ENCODE data around the gene TDRD1.

TDRD1 gene

DNA sequence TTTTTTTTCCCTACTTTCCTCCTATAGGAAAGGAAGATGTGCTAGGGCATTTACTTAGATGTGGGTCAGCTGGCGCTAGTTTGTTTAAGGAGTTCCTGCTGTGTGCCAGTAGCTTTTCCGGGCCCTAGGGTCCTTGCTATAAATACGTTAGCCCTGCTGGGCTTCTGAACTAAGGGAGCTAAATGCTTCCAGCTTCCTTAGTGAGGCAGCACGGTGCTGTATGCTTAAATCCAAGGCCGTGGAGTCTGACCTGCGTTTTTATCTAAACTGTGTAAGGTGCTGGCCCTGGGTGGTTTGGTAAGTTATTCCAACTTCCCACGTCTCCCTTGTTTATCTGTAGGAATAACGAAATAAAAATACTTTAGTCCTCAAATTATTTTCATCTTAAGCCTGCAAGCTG lies 594 bp downstream of the TDRD1 start:
- DNase-seq, result no peak

DNA sequence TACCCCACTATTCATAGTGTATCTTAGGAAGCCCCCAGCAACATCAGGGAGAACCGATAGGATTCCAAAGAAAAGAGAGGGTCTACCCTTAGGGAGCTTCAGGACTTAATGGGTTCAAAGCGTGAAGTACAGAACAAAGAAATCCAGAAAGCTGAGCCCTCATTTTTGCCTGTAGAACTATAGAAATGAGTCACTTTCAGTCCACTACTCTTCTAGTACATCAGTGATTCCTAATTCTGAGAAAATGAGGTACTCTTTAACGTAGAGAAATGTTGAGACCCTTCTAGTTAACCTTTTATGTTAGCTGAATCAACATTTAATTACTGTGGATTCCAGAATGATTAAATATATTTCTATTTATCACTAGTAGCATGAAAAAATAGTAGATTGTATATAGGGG lies 1.8 kb downstream of the TDRD1 start:
- DNase-seq, result no peak

DNA sequence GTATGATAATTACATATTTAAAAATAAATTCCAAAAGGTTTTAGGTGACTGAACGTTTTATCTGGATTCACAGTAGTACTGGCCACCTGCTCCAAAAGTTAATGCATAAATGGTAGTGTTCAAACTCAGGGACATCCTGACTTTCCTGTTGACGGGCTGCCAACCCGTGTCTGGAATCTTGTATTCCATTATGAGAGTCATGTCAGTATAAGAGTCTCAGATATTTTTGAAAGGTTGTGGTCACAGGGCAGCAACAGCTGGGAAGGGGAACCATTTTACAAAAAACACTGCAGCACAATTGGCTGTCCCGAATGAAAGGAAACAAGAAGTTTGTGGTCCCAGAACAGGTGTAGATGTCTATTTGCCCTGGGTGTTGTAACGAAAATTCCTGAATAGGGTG lies 2.8 kb downstream of the TDRD1 start:
- DNase-seq, result peak; percentile 7

DNA sequence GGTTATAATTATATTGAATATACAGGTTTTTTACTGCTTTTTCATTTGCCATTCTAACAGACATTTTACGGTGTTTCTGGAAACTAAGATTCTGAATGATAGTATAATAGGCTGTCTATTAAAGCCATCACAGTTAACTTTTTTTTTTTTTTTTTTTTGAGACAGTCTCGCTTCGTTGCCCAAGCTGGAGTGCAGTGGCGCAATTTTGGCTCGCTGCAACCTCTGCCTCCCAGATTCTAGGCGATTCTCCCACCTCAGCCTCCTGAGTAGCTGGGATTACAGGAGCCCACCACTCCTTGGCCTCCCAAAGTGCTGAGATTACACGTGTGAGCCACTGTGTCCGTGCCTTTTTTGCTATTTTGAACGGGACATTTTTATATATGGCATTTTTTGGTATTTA lies 4.4 kb downstream of the TDRD1 start:
- no peak for DNase-seq

DNA sequence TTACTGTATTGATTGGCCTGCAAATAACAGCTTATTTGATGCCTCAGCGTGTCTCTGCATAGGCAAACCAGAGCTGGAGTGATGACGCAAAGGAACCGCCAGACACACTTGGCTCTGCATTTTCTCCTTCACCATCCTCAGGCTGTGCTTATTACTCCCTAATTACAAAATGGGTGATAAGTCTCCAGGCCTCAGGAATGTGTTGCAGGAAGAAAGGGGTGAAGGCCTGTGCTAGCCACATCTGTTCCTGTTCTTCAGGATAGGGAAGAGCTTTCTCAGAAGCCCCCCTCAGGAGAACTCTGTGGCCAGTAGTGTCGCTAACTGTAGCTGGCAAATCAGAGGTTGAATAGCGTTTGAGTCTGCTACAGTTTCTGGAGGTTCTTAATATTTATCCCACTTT lies 5.1 kb downstream of the TDRD1 start:
- DNase-seq, result no peak

DNA sequence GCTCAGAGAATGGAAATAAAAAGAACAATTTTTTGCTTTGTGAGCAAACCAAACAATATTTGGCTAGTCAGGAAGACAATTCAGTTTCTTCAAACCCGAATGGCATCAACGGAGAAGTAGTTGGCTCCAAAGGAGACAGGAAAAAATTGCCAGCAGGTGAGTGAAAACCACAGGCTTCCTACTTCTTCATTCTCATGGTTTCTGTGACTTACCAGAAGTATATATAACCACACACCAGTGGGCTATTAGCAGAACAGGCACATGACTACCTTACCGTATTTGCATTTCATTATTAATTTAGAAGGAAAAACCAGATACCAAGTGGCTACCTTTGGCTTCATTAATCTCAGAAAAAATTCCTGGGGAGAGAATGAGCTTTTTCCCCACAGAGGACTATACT lies 8.8 kb downstream of the TDRD1 start:
- no peak for DNase-seq

DNA sequence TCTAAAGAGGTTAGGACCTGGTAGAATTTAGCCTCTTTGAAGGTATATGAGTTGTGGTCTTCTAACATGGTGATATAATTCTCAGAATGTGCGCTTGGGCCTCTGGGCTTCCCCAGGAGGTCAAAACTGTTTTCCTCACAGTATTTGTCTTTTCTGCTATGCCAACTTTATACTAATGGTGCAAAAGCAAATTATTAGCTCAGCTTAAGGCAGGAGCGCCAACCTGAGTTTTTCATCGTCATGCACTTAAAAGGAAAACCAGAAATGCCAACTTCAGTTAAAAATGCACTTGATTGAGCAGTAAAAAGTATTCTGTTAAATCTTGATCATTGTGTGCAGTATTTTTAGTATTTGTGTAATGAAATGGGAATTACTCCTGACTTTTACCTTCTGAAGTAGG lies 9.7 kb downstream of the TDRD1 start:
- no peak for DNase-seq

DNA sequence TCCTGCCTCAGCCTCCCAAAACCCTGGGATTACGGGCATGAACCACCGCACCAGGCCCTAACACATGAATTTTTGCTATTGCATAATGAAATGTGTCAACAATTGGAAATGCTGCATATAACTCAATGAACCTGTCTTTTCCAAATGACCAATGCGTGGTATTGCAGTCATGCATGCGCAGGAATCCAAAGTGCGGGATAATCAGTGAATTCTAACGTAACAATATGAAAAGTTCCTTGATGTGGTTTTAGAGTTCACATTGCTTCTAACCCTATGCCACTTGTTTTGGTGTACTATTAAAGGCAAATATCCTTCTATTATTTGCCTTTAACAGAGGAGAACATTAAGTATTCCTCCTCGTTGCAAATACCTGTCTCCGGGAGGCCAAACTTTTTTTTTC lies 10.5 kb downstream of the TDRD1 start:
- DNase-seq, result no peak

DNA sequence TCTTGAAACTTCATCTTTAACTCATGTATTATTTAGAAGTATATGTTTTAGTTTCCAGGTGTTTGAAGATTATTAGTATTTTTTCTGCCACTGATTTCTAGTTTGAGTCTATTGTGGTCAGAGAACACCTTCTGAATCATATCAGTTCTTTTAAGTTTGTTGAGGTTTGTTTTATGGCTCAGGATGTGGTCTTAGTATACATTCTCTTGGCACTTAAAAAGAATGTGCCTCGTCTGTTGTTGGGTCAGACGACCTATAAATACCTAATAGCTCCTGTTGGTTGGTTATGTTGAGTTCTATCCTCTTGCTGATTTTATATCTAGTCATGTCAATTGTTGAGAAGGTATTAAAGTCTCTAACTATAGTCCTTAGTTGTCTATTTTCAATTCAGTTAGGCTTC lies 15.9 kb downstream of the TDRD1 start:
- DNase-seq, result no peak

DNA sequence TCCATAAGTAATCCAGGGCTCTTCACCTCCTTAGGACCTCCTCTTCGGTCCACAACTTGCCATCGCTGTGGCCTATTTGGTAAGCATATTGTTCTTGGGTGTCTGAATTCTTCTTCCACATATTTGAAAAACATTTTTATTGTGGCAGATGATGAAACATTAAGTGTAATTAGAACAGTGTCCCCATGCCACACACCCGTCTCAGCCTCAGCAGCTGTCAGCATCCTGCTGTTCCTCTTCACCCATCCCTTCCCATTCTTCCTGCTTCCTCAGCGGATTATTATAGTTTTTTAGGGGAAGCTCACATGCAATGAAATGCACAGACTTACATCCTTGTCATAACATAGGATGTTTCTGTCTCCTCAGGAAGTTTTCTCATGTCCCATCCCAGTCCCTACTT lies 20.1 kb downstream of the TDRD1 start:
- no peak for DNase-seq

DNA sequence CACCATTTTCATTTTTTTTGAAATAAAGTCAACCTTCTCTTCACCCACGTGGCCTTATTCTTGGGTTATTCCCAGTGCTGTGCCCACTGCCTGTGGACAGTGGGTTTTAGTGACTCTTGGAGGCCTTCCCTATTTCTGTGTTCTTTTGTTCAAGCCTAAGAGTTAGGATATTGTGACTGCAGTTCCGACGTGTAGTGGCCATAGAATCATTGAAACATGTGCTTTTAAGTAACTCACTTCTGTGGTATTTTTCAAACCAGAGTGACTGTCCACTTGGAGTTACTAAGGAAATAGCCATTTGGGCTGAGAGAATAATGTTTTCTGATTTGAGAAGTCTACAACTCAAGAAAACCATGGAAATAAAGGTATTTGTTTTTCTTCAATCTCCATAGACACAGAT lies 23.7 kb downstream of the TDRD1 start:
- no peak for DNase-seq

DNA sequence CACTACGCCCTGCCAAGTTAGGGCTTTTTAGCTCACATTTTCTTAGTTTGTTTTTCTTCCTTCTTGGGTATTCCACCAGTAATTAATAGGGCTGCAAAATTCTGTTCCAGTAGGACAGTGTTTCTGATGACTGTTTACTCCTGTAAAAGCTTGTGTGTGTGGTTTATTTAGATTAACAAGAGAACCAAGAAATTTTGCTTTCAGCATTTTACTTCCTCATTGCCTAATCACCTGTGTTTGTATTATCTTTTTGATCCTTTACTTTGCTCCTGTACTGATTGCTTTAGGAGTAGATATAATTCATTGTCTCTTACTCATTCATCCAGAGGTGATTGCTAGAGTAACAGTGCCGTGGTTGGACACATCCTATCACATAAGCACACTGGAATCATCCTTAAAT lies 27.7 kb downstream of the TDRD1 start:
- DNase-seq, result no peak

DNA sequence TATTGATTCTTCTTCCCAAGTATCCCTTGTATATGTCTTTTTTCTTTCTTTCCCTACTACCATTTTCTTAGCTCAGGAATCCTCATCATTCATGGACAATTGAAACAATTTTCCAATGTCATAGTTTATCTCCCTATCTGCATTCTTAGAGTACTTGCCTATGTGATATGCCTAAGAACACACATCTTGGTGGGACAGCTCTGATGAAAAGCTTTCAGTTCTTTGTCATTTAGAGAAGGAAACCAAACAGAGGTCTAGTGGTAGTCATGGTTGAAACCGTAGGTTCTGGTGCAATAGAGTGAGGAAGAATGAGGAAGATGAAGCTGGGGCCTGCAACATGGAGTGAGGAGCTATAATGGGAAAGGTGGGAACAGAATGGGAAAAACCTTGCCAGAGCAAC lies 28.2 kb downstream of the TDRD1 start:
- DNase-seq, result no peak

DNA sequence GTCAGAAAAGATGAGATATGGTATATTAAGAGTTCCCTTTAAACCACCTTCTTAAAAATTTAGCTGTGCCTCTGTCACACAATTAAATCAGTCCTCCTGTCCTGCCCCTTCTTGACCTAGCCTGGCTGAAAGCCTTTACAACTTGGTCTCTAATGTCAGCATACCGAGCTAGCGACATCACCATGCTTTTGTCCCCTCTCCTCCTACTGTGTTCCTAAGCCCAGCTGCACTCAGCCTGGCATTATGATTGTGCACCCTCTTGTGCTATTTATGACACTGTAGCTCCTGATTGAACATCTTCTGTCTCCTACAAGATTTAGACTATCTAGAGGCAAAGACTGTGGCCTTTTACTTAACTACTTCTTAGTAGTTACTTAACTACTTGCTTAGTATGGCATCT lies 29.2 kb downstream of the TDRD1 start:
- DNase-seq, result peak; percentile 24

DNA sequence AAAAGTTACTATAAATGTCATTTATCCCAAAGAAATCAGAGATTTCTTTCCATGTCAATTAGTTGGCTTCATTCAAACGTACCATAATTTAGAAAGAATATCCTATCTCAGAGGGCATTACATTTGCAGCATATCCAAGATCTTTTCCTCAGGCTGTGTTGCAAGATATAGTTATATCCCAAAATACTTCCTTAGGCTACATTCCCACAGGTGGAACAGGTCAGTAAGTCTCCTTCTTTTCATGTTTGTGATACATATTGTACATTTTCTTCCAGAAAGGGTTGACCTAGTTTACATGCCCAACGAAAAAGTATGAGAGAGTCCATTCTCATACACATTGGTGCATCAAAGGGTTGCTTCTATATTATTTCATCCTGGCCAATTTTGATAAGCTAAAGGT lies 33.0 kb downstream of the TDRD1 start:
- no peak for DNase-seq

DNA sequence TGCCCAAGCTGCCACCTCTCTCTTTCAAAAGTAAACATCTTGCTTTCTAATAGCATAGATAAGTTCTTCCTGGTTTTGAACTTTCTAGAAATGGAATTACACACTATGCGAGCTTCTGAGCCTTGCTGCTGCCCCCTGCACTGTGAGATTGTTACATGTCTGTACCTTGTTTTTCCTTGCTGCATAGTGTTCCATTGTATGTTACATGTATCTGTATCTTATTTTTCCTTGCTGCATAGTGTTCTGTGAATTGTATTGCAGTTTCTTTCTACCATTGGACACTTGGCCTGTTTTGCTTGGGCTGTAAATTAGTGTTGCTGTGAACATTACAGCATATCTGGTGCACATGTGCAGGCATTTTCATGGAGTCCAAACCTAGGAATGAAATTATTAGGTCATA lies 35.9 kb downstream of the TDRD1 start:
- DNase-seq, result no peak

DNA sequence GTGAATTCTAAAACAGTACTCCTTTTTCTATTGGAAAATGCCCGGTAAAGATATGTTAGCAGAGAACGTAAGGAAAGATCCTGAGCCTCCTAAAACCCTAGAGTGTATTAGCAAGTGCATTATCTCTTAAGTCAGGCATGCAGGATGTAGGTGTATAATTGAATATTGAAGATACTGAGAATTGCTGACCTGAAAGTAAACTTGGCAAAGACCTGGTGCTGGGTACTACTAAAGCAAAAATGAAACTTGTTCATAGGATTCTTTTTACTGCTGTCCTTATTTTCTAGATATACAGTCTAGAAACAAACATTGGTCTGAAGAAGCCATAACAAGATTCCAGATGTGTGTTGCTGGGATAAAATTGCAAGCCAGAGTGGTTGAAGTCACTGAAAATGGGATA lies 41.1 kb downstream of the TDRD1 start:
- no peak for DNase-seq

DNA sequence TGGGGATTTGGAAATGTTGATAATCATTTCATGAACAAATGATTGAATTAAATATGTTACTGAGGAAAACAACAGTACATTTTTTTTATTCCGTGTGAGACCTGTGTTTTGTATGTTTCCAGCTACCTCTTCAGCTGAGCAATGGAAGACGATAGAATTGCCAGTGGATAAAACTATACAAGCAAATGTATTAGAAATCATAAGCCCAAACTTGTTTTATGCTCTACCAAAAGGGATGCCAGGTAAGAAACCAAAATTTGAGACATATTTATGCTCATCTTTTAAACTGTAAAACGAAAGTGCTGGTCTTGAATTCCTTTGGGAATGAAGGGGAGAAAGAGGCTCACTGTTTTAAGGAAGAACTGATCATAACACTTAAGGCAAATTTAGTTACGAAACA lies 42.1 kb downstream of the TDRD1 start:
- DNase-seq, result no peak

DNA sequence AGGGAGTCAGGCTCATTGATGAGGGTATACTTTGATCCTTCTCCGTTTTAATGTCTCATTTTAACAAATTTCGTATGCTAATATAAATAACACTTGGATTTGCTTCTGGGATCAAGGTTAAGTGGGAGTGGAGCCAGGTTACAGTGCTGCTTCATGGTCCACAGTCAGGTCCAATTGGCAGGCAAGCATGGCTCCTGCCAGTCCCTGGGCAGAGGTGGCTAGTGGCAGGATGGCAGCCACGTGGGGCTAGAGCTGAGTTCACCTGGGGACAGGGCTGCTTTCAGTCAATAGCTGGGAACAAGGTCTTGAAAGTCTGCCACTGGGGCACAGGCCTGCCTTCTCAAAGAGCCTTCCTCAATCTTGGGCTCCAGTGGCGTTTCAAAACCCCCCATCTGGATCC lies 43.9 kb downstream of the TDRD1 start:
- no peak for DNase-seq

DNA sequence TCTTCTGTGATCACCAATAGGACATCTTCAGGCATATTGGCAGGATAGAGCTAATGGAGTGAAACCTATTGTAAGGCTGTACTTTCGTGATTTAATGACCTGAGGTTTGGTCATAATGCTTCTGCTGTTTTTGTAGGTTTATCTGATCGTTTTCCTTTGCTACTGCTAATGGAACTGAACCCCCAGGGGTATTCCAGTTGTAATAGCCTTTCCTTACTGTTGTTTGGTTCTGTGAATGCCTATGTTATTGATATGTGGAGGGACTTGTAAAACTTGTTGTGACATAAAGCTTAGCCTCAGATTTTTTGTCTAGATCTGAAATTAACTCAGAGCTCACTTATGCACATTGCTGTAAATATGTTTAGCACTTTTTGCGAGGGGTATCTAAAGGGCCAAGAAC lies 49.0 kb downstream of the TDRD1 start:
- DNase-seq, result no peak

DNA sequence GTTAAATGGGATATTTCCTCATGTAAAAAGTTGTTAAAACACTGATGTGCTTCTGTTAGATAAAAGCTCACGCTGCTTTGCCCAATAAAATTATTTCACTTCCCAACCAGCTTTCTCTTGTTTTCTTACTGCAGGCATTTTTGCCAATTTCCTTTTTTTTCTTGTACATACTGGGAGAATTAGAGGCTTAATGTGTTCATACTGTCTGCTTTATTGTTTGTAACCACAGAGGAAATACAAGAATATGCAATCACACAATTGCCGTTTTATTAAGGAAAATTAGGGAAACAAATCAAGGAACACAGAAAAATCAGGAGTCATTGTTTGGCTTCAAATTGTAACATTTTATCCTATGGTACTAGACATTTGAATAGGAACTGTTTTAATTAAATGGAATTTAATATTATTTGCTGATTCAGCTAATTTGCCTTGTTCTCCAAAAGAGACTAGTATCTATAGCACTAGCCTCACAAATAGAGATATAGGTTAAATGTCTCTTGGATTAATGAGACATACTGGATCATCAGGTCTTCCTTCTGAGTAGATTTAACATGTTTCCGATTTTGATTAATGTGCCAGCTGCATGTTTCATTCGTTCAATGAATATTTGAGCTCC lies 53.5 kb downstream of the TDRD1 start:
- no peak for DNase-seq

DNA sequence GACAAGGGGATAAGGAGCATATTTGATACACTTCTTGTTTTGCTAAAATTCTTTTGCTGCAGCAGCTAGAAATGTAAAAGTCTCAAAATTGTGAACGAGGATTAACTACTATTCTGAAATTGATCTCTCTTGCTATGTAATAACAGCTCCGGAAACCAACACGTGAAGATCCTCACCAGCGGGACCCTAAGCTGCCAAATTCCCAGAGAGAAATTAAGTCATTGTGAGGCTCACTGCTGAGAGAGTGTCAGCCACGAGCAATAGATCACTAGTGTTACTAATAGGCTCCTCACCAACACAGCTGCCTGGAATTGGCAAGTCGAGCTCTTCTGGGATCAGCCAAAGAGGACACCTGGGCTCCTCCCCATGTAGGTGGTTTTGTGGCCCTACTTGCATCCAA lies 54.3 kb downstream of the TDRD1 start:
- no peak for DNase-seq

DNA sequence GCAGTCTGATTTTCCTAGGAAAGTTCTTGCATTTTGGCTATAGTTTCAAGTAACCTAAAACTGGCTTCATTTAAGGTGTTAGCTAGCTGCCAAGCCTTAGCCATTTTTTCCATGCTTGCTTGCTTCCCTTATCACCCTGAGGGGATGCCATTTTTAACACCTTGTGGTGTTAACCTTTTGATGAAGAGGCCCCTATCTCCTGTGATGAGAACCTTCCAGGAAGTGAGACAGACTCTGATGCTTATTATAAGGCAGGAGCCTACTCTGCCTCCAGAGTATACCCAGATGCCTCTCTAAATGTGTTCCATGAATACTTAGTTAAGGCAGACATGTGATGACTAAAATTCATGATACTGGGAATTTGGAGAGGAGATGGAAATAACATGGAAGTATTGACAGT lies 55.0 kb downstream of the TDRD1 start:
- no peak for DNase-seq

DNA sequence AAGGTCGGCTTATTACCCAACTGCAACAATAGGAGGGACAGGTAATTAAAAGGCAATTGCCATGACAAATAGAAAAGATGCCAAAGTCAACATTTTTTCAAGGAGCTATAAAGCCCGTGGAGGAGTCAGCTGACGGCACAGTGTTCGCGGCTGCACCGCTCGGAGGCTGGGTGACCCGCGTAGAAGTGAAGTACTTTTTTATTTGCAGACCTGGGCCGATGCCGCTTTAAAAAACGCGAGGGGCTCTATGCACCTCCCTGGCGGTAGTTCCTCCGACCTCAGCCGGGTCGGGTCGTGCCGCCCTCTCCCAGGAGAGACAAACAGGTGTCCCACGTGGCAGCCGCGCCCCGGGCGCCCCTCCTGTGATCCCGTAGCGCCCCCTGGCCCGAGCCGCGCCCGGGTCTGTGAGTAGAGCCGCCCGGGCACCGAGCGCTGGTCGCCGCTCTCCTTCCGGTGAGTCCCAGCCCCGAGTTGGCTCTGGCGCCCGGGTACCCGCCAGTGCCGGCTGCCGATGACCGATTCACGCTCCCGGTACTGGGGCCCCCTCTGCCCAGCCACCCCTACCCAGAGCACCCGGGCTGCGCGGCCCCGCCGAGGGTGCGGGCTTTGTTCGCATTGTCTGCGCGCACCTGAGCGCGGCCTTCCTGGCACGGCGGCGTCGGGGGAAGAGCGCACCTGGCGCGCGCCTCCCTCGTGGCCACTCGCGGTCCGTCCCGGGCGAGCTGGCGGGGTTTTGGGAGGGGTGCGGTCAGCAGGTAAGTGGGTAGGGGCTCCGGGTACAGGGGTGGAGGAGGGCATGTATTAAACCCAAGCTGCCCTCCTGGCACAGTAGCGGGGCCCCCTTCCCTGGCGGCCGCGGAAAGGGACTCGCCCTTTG lies 60.2 kb downstream of the TDRD1 start, which contains the start of gene VWA2:
Gene VWA2, plus strand, starts transcription at position 138 of the 877 bp plus-strand sequence. CDS start 9,460 bp downstream, outside the sequence.
- peak; percentile 47 for DNase-seq

DNA sequence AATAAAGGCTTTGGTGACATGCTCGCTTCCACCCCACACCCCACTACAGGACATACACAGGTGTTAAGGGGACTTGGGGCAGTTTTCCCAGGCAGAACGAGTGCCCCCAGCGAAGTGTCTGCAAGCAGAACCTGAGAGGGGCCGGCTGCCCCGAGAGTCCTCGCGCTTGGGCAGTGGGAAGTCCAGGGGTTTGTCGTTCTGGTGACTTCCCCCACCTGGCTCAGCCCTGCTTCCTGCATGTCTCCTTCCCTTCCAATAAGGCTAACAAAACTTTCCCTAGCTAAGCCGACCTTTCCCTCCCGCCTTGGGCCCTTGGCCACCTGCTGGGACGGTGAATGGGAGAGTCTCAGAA lies 60.8 kb downstream of the TDRD1 start:
- DNase-seq, result no peak
